Neural progenitor cell (in vitro differentiated cells): Measurements from ENCODE around the gene RNF123.

Experiments used
- CTCF ChIP-seq: fragments of 200-600 bp; sonication (generic); IDR thresholded peaks from 2 replicates; pipeline ENCODE4 v1.5.1; 2017; ENCODE audit warnings: antibody characterized with exemption, mild to moderate bottlenecking
- EZH2 ChIP-seq: fragments of 200-600 bp; sonication (generic); IDR thresholded peaks from 2 replicates; pipeline ENCODE4 v1.6.1; 2017; ENCODE audit warnings: antibody characterized with exemption, mild to moderate bottlenecking, moderate library complexity

GRCh38 chr3:49641921-49642707, 47.2 kb upstream of the RNF123 start:
- TF ChIP-seq EZH2 (no peak), CTCF (no peak)
